Middle frontal gyrus (tissue), 1 donor: ENCODE data around the gene ZCCHC24.

ENCODE experiments used
- DNase-seq: peaks from one replicate; pipeline ENCODE4 v3.0.0-alpha.2; 2015; ENCODE audit warnings: low spot score; ENCODE audit errors: extremely low spot score

The ZCCHC24 gene

GRCh38 chr10:79412516-79412915 is 32.9 kb downstream of the ZCCHC24 start:
- DNase-seq = no peak

- no peak for DNase-seq
These were observed 33.6 kb downstream of the ZCCHC24 start for GRCh38 chr10:79411546-79412495.

GRCh38 chr10:79410315-79411094 is 34.9 kb downstream of the ZCCHC24 start:
- no peak for DNase-seq

- DNase-seq = peak; percentile 89
These were observed 35.7 kb downstream of the ZCCHC24 start for GRCh38 chr10:79409726-79410085.

GRCh38 chr10:79409038-79409725 is 36.2 kb downstream of the ZCCHC24 start:
- no peak for DNase-seq

GRCh38 chr10:79407811-79408795 is 37.3 kb downstream of the ZCCHC24 start:
- DNase-seq = no peak

- no peak for DNase-seq
These were observed 38.0 kb downstream of the ZCCHC24 start for GRCh38 chr10:79407423-79407796.

- no peak for DNase-seq
These were observed 38.6 kb downstream of the ZCCHC24 start for GRCh38 chr10:79406683-79407422.

- no peak for DNase-seq
These were observed 39.4 kb downstream of the ZCCHC24 start for GRCh38 chr10:79405995-79406515.

GRCh38 chr10:79405221-79405994 is 40.0 kb downstream of the ZCCHC24 start:
- no peak for DNase-seq

- no peak for DNase-seq
These were observed 40.7 kb downstream of the ZCCHC24 start for GRCh38 chr10:79404690-79405131.

GRCh38 chr10:79404231-79404609 is 41.2 kb downstream of the ZCCHC24 start:
- DNase-seq = no peak

- DNase-seq = no peak
These were observed 41.8 kb downstream of the ZCCHC24 start for GRCh38 chr10:79403441-79404230.

- DNase-seq = no peak
These were observed 42.5 kb downstream of the ZCCHC24 start for GRCh38 chr10:79402951-79403350.

- DNase-seq = no peak
These were observed 42.8 kb downstream of the ZCCHC24 start for GRCh38 chr10:79402625-79402946.

GRCh38 chr10:79401015-79401921 is 44.2 kb downstream of the ZCCHC24 start:
- no peak for DNase-seq
